Measurements from ENCODE around the gene HOPX.
"Not testable (repeated sequence)": the region's sequence is repeated elsewhere in the genome, so short reads cannot be mapped to it uniquely, and the experiment has no call there.

The HOPX gene

GRCh38 chr4:56654238-56654632, 26.9 kb downstream of the HOPX start:
- no peak for DNase-seq (ENCODE audit: low spot score)

- DNase-seq (ENCODE audit: low spot score): no peak
Measured at GRCh38 chr4:56653461-56654237, 27.4 kb downstream of the HOPX start.

GRCh38 chr4:56652196-56652595, 28.9 kb downstream of the HOPX start:
- no peak for DNase-seq (ENCODE audit: low spot score)

- no peak for DNase-seq (ENCODE audit: low spot score)
Measured at GRCh38 chr4:56651056-56651350, 30.1 kb downstream of the HOPX start.

- no peak for DNase-seq (ENCODE audit: low spot score)
Measured at GRCh38 chr4:56650262-56651055, 30.6 kb downstream of the HOPX start.

GRCh38 chr4:56649445-56650261, 31.4 kb downstream of the HOPX start:
- DNase-seq (ENCODE audit: low spot score): no peak

GRCh38 chr4:56648824-56649151, 32.3 kb downstream of the HOPX start:
- no peak for DNase-seq (ENCODE audit: low spot score)

GRCh38 chr4:56648021-56648823, 32.9 kb downstream of the HOPX start:
- no peak for DNase-seq (ENCODE audit: low spot score)

GRCh38 chr4:56646341-56646740, 34.8 kb downstream of the HOPX start:
- DNase-seq (ENCODE audit: low spot score): no peak

GRCh38 chr4:56643596-56643995, 37.5 kb downstream of the HOPX start:
- no peak for DNase-seq (ENCODE audit: low spot score)

GRCh38 chr4:56641494-56642051, 39.5 kb downstream of the HOPX start:
- DNase-seq (ENCODE audit: low spot score): peak; percentile 70

GRCh38 chr4:56640621-56641493, 40.2 kb downstream of the HOPX start:
- no peak for DNase-seq (ENCODE audit: low spot score)

- no peak for DNase-seq (ENCODE audit: low spot score)
Measured at GRCh38 chr4:56637791-56638190, 43.3 kb downstream of the HOPX start.

GRCh38 chr4:56637154-56637553, 43.9 kb downstream of the HOPX start:
- DNase-seq (ENCODE audit: low spot score): no peak

GRCh38 chr4:56634954-56635353, 46.1 kb downstream of the HOPX start:
- not testable (repeated sequence) for DNase-seq (ENCODE audit: low spot score)

GRCh38 chr4:56633486-56633885, 47.6 kb downstream of the HOPX start:
- no peak for DNase-seq (ENCODE audit: low spot score)

GRCh38 chr4:56630876-56631666, 50.0 kb downstream of the HOPX start:
- peak; percentile 48 for DNase-seq (ENCODE audit: low spot score)

- no peak for DNase-seq (ENCODE audit: low spot score)
Measured at GRCh38 chr4:56628592-56628991, 52.5 kb downstream of the HOPX start.

GRCh38 chr4:56627985-56628384, 53.1 kb downstream of the HOPX start:
- no peak for DNase-seq (ENCODE audit: low spot score)

- DNase-seq (ENCODE audit: low spot score): no peak
Measured at GRCh38 chr4:56627375-56627774, 53.7 kb downstream of the HOPX start.
